Trophoblast cell (in vitro differentiated cells and primary cell): ENCODE data around the gene PKIB.

Experiments used
- DNase-seq, 2 donors: peaks; one replicate each; pipeline ENCODE4 v3.0.0-alpha.2; 2016
- H2AFZ ChIP-seq: 2 replicates; pipeline ENCODE4 v1.6.1; 2013; ENCODE audit warnings: low read length, moderate library complexity, mild to moderate bottlenecking; ENCODE audit not compliant: insufficient read depth, poor library complexity
- H2AK5ac ChIP-seq: 2 replicates; pipeline ENCODE4 v1.6.1; 2013; ENCODE audit warnings: mild to moderate bottlenecking, low read length
- H2BK120ac ChIP-seq: 2 replicates; pipeline ENCODE4 v1.6.1; 2013; ENCODE audit warnings: low read length, mild to moderate bottlenecking, moderate library complexity; ENCODE audit not compliant: insufficient read depth, poor library complexity
- H2BK12ac ChIP-seq: 2 replicates; pipeline ENCODE4 v1.6.1; 2013; ENCODE audit warnings: mild to moderate bottlenecking, low read length, moderate library complexity
- H2BK5ac ChIP-seq: 2 replicates; pipeline ENCODE4 v1.6.1; 2013; ENCODE audit warnings: low read length, low read depth, moderate library complexity, mild to moderate bottlenecking; ENCODE audit not compliant: poor library complexity
- H3K14ac ChIP-seq: 2 replicates; pipeline ENCODE4 v1.6.1; 2013; ENCODE audit warnings: mild to moderate bottlenecking, low read length
- H3K18ac ChIP-seq: 2 replicates; pipeline ENCODE4 v1.6.1; 2013; ENCODE audit warnings: mild to moderate bottlenecking, low read length
- H3K23ac ChIP-seq: 2 replicates; pipeline ENCODE4 v1.6.1; 2013; ENCODE audit warnings: low read length
- H3K27ac ChIP-seq: 2 replicates; pipeline ENCODE4 v1.5.1; 2013; ENCODE audit warnings: low read depth, mild to moderate bottlenecking, inconsistent platforms, low read length, moderate library complexity
- H3K27me3 ChIP-seq: 2 replicates; pipeline ENCODE4 v1.6.1; 2013; ENCODE audit warnings: inconsistent platforms, mild to moderate bottlenecking, low read length, moderate library complexity; ENCODE audit not compliant: insufficient read depth
- H3K36me3 ChIP-seq, 2 experiments: 1 replicate in 1 of 2; 2 replicates in 1 of 2; pipeline ENCODE4 v1.6.1; 2013; ENCODE audit warnings: low read length in 2 of 2, mild to moderate bottlenecking in 2 of 2, moderate library complexity in 1 of 2; ENCODE audit not compliant: insufficient read depth in 2 of 2, control insufficient read depth in 1 of 2
- H3K4ac ChIP-seq: 2 replicates; pipeline ENCODE4 v1.6.1; 2013; ENCODE audit warnings: low read depth, mild to moderate bottlenecking, low read length, moderate library complexity
- H3K4me1 ChIP-seq, 2 experiments: 1 replicate in 1 of 2; 2 replicates in 1 of 2; pipeline ENCODE4 v1.6.1; 2013; ENCODE audit warnings: low read length in 2 of 2, mild to moderate bottlenecking in 2 of 2, moderate library complexity in 1 of 2; ENCODE audit not compliant: insufficient read depth in 2 of 2, control insufficient read depth in 1 of 2
- H3K4me2 ChIP-seq: 2 replicates; pipeline ENCODE4 v1.6.1; 2013; ENCODE audit warnings: inconsistent platforms, mild to moderate bottlenecking, low read length, moderate library complexity
- H3K4me3 ChIP-seq: 2 replicates; pipeline ENCODE4 v1.5.1; 2013; ENCODE audit warnings: mild to moderate bottlenecking, low read depth, low read length, inconsistent platforms
- H3K79me1 ChIP-seq: one replicate; pipeline ENCODE4 v1.6.1; 2013; ENCODE audit warnings: low read length
- H3K79me2 ChIP-seq: 2 replicates; pipeline ENCODE4 v1.6.1; 2013; ENCODE audit warnings: low read length, mild to moderate bottlenecking; ENCODE audit not compliant: control insufficient read depth, insufficient read depth, poor library complexity
- H3K9ac ChIP-seq: 2 replicates; pipeline ENCODE4 v1.6.1; 2013; ENCODE audit warnings: mild to moderate bottlenecking, low read length
- H3K9me3 ChIP-seq: 2 replicates; pipeline ENCODE4 v1.6.1; 2013; ENCODE audit warnings: low read depth, mild to moderate bottlenecking, control low read depth, inconsistent platforms, low read length; ENCODE audit not compliant: insufficient read depth
- H4K12ac ChIP-seq: 2 replicates; pipeline ENCODE4 v1.6.1; 2013; ENCODE audit warnings: low read depth, mild to moderate bottlenecking, low read length, moderate library complexity
- H4K8ac ChIP-seq: 2 replicates; pipeline ENCODE4 v1.6.1; 2013; ENCODE audit warnings: low read depth, mild to moderate bottlenecking, low read length, moderate library complexity
- H4K91ac ChIP-seq: one replicate; pipeline ENCODE4 v1.6.1; 2013; ENCODE audit warnings: low read depth, mild to moderate bottlenecking, low read length, moderate library complexity
- WGBS: extraction: QIAGEN DNeasy Blood & Tissue Kit; methylation state at CpG from one replicate; pipeline ENCODE4 v1.1.7; 2013; ENCODE audit warnings: missing lambda C conversion rate; ENCODE audit not compliant: insufficient read length, insufficient coverage; ENCODE audit errors: extremely low coverage; 5-methylcytosine and 5-hydroxymethylcytosine counted together

The PKIB gene

GRCh38 chr6:122619309-122619708 lies 9.1 kb downstream of the PKIB start:
- H3K9ac ChIP-seq = no peak overlapping the region
- no peaks in the 10 kb centered on the region for H3K4me1 ChIP-seq
- no CpG with 5 or more reads among the region's 2 CpGs for WGBS

GRCh38 chr6:122620428-122620827 lies 10.2 kb downstream of the PKIB start:
- Histone ChIP-seq H2BK120ac (no peak overlapping the region), H3K79me2 (no peaks in the 10 kb centered on the region), H4K12ac (no peak overlapping the region), H2BK5ac (no peak overlapping the region), H3K14ac (no peak overlapping the region), H3K4ac (no peak overlapping the region), H4K91ac (no peak overlapping the region), H3K23ac (no peak overlapping the region), H2BK12ac (no peak overlapping the region), H3K4me3 (no peak overlapping the region), H3K18ac (no peak overlapping the region), H3K36me3 (no peaks in the 10 kb centered on the region), H3K4me2 (no peak overlapping the region), H2AK5ac (no peak overlapping the region), H3K4me1 (no peaks in the 10 kb centered on the region), H3K27ac (no peak overlapping the region), H4K8ac (no peak overlapping the region), H3K79me1 (no peaks in the 10 kb centered on the region), H2AFZ (no peak overlapping the region), H3K27me3 (no peaks in the 10 kb centered on the region), H3K9ac (no peak overlapping the region), H3K9me3 (no peaks in the 10 kb centered on the region)
- DNase-seq = no peak
- no CpG with 5 or more reads among the region's 3 CpGs for WGBS

More at GRCh38 chr6:122619309-122619708, 9.1 kb downstream of the PKIB start:
- no peaks in the 10 kb centered on the region for H3K9me3 ChIP-seq
- H3K4me2 ChIP-seq = no peak overlapping the region
- no peak overlapping the region for H4K8ac ChIP-seq
- no peak overlapping the region for H3K4ac ChIP-seq
- H3K18ac ChIP-seq = no peak overlapping the region
- no peak overlapping the region for H3K4me3 ChIP-seq
- no peak overlapping the region for H3K27ac ChIP-seq
- H3K23ac ChIP-seq = no peak overlapping the region
- H3K36me3 ChIP-seq = no peaks in the 10 kb centered on the region
- H2AK5ac ChIP-seq = no peak overlapping the region
- no peaks in the 10 kb centered on the region for H3K27me3 ChIP-seq
- no peak overlapping the region for H4K12ac ChIP-seq
- H4K91ac ChIP-seq = no peak overlapping the region
- H3K79me1 ChIP-seq = no peaks in the 10 kb centered on the region
- H2AFZ ChIP-seq = no peak overlapping the region
- no peak overlapping the region for H3K14ac ChIP-seq
- no peaks in the 10 kb centered on the region for H3K79me2 ChIP-seq
- H2BK12ac ChIP-seq = no peak overlapping the region
- peak in 1 of 2 donors; percentile 21 for DNase-seq
- no peak overlapping the region for H2BK5ac ChIP-seq
- no peak overlapping the region for H2BK120ac ChIP-seq

- Histone ChIP-seq H3K23ac (no peak overlapping the region), H4K12ac (no peak overlapping the region), H3K27me3 (no peaks in the 10 kb centered on the region), H4K91ac (no peak overlapping the region), H4K8ac (no peak overlapping the region), H2BK12ac (no peak overlapping the region), H2AFZ (no peak overlapping the region), H3K36me3 (no peaks in the 10 kb centered on the region), H2BK120ac (no peak overlapping the region), H2BK5ac (no peak overlapping the region), H3K4ac (no peak overlapping the region), H3K18ac (no peak overlapping the region), H3K27ac (no peak overlapping the region), H3K79me1 (no peaks in the 10 kb centered on the region), H3K9me3 (no peaks in the 10 kb centered on the region), H2AK5ac (no peak overlapping the region), H3K14ac (no peak overlapping the region), H3K79me2 (no peaks in the 10 kb centered on the region), H3K4me3 (no peak overlapping the region), H3K4me2 (no peak overlapping the region), H3K4me1 (peaks cover 0 to 2% of the 10 kb centered on the region in 2 experiments), H3K9ac (no peak overlapping the region)
- WGBS = no CpG with 5 or more reads among the region's 3 CpGs
- no peak for DNase-seq
Observed at GRCh38 chr6:122620902-122621301, 10.7 kb downstream of the PKIB start.

- Histone ChIP-seq H3K79me1 (no peaks in the 10 kb centered on the region), H4K91ac (no peak overlapping the region)
- no CpG with 5 or more reads among the region's 2 CpGs for WGBS
Observed at GRCh38 chr6:122621638-122622037, 11.4 kb downstream of the PKIB start.

More at GRCh38 chr6:122621638-122622037, 11.4 kb downstream of the PKIB start:
- no peak overlapping the region for H3K4me3 ChIP-seq
- H3K27ac ChIP-seq = no peak overlapping the region
- H3K14ac ChIP-seq = no peak overlapping the region
- no peaks in the 10 kb centered on the region for H3K27me3 ChIP-seq
- no peak overlapping the region for H3K4me2 ChIP-seq
- H2BK12ac ChIP-seq = no peak overlapping the region
- H3K4ac ChIP-seq = no peak overlapping the region
- H3K23ac ChIP-seq = no peak overlapping the region
- no peaks in the 10 kb centered on the region for H3K79me2 ChIP-seq
- DNase-seq = no peak
- no peak overlapping the region for H2AFZ ChIP-seq
- no peak overlapping the region for H4K12ac ChIP-seq
- H3K18ac ChIP-seq = no peak overlapping the region
- H3K9ac ChIP-seq = no peak overlapping the region
- H3K4me1 ChIP-seq = peaks cover 0 to 2% of the 10 kb centered on the region in 2 experiments
- no peak overlapping the region for H2AK5ac ChIP-seq
- H2BK120ac ChIP-seq = no peak overlapping the region
- H2BK5ac ChIP-seq = no peak overlapping the region
- no peaks in the 10 kb centered on the region for H3K9me3 ChIP-seq
- H4K8ac ChIP-seq = no peak overlapping the region
- H3K36me3 ChIP-seq = no peaks in the 10 kb centered on the region
